Ascending aorta (tissue), 2 donors: Measurements from ENCODE around the gene PIAS4. TPM values are rescaled to one million over a fixed set of nuclear protein-coding genes. Genes with fewer than 3 reads are reported as not detected.

ENCODE experiments used
- DNase-seq, 2 donors: peaks; one replicate each; pipeline ENCODE4 v3.0.0-alpha.2; 2019; ENCODE audit warnings: low spot score in 2 of 2
- H3K27ac ChIP-seq, 2 donors: fragments of 200-600 bp; sonication (generic); one replicate each; pipeline ENCODE4 v1.5.1; 2016 to 2017; ENCODE audit warnings: mild to moderate bottlenecking in 1 of 2
- H3K27me3 ChIP-seq: fragments of 200-600 bp; sonication (generic); one replicate; pipeline ENCODE4 v1.5.1; 2017
- H3K36me3 ChIP-seq, 2 donors: fragments of 200-600 bp; sonication (generic); one replicate each; pipeline ENCODE4 v1.5.1; 2016
- H3K4me1 ChIP-seq, 2 donors: fragments of 200-600 bp; sonication (generic); one replicate each; pipeline ENCODE4 v1.5.1; 2016 to 2017; ENCODE audit warnings: mild to moderate bottlenecking in 1 of 2
- H3K4me3 ChIP-seq, 2 donors: fragments of 200-600 bp; sonication (generic); one replicate each; pipeline ENCODE4 v1.5.1; 2016 to 2017; ENCODE audit warnings: mild to moderate bottlenecking in 1 of 2
- H3K9me3 ChIP-seq, 2 donors: fragments of 200-600 bp; sonication (generic); one replicate each; pipeline ENCODE4 v1.5.1; 2016
- CTCF ChIP-seq, 3 experiments: fragments of 200-600 bp in 2 of 3; fragments of 450-650 bp in 1 of 3; sonication (generic) in 2 of 3; IDR thresholded peaks; one replicate each; pipeline ENCODE4 v1.5.1; 2016 to 2019; ENCODE audit warnings: antibody characterized with exemption in 3 of 3, mild to moderate bottlenecking in 1 of 3, moderate library complexity in 1 of 3
- intact Hi-C: fragments of 100-400 bp; cut with DNase I; formaldehyde crosslinking; loops from one replicate; pipeline ENCODE4 v1.15.1; 2023
- total RNA-seq: library from RNA; depleted of rRNA; stranded (reverse); fragments of >200 nt; gene quantifications from one replicate; pipeline ENCODE4 v1.1.0, GENCODE V29; 2016

Gene PIAS4
- total RNA-seq, 1 donor from 2014 or later, result 30.8 TPM

GRCh38 chr19:4068047-4068966, 60.8 kb downstream of the PIAS4 start:
- Histone ChIP-seq H3K4me1 (peaks cover 7 to 9% of the 10 kb centered on the region in 2 donors), H3K4me3 (peak overlapping the region; percentile 92 to 98), H3K9me3 (no peaks in the 10 kb centered on the region), H3K27me3 (no peaks in the 10 kb centered on the region), H3K36me3 (no peaks in the 10 kb centered on the region), H3K27ac (peak overlapping the region; percentile 88 to 90)
- no peak for DNase-seq
- TF ChIP-seq CTCF (IDR thresholded peaks at IDR 0.05), result no peak
- intact Hi-C loops, result loop anchor here (5.0 kb wide), 3 partner anchors 101 to 306 kb away; partner anchors contain the start of genes ANKRD24, APBA3, MRPL54 and SIRT6

- no peaks in the 10 kb centered on the region for H3K36me3 ChIP-seq
- H3K4me1 ChIP-seq, result peaks cover 0 to 4% of the 10 kb centered on the region in 2 donors
- peak in 1 of 2 donors; percentile 68 for DNase-seq
- no peak for TF ChIP-seq CTCF (IDR thresholded peaks at IDR 0.05)
- intact Hi-C loops, result loop anchor here (5.0 kb wide), 3 partner anchors 102 to 307 kb away; partner anchors contain the start of genes ANKRD24, APBA3, MRPL54 and SIRT6
- no peak overlapping the region for H3K27ac ChIP-seq
- H3K9me3 ChIP-seq, result no peaks in the 10 kb centered on the region
- no peak overlapping the region for H3K4me3 ChIP-seq
- no peaks in the 10 kb centered on the region for H3K27me3 ChIP-seq
These were observed 61.9 kb downstream of the PIAS4 start for GRCh38 chr19:4069331-4069959.

GRCh38 chr19:4071610-4072009, 64.1 kb downstream of the PIAS4 start:
- Histone ChIP-seq H3K4me1 (peaks cover 0 to 4% of the 10 kb centered on the region in 2 donors), H3K4me3 (no peak overlapping the region), H3K27ac (no peak overlapping the region), H3K9me3 (no peaks in the 10 kb centered on the region), H3K36me3 (no peaks in the 10 kb centered on the region), H3K27me3 (no peaks in the 10 kb centered on the region)
- intact Hi-C loops, result no loop called here
- no peak for DNase-seq
- TF ChIP-seq CTCF (IDR thresholded peaks at IDR 0.05), result no peak

- Histone ChIP-seq H3K27me3 (no peaks in the 10 kb centered on the region), H3K9me3 (no peaks in the 10 kb centered on the region), H3K4me1 (peaks cover 0 to 9% of the 10 kb centered on the region in 2 donors), H3K36me3 (no peaks in the 10 kb centered on the region), H3K27ac (no peak overlapping the region), H3K4me3 (no peak overlapping the region)
- intact Hi-C loops, result no loop called here
- no peak for DNase-seq
- TF ChIP-seq CTCF (IDR thresholded peaks at IDR 0.05), result no peak
These were observed 67.8 kb downstream of the PIAS4 start for GRCh38 chr19:4075373-4075772.

GRCh38 chr19:4077007-4077374, 69.5 kb downstream of the PIAS4 start:
- H3K27ac ChIP-seq, result peak overlapping the region in 1 of 2 donors; percentile 31
- H3K9me3 ChIP-seq, result no peaks in the 10 kb centered on the region
- TF ChIP-seq CTCF (IDR thresholded peaks at IDR 0.05), result no peak
- H3K4me3 ChIP-seq, result no peak overlapping the region
- no peaks in the 10 kb centered on the region for H3K36me3 ChIP-seq
- no peak for DNase-seq
- H3K27me3 ChIP-seq, result no peaks in the 10 kb centered on the region
- peaks cover 0 to 9% of the 10 kb centered on the region in 2 donors for H3K4me1 ChIP-seq
- intact Hi-C loops, result no loop called here
